ENCODE results near the gene MAML2. TPM values are rescaled to one million over a fixed set of nuclear protein-coding genes. Genes with fewer than 3 reads are reported as not detected.

MAML2 gene
- total RNA-seq, 3 donors from 2014 or later, result 45.6 to 82.8 (median 68.2) TPM

DNA sequence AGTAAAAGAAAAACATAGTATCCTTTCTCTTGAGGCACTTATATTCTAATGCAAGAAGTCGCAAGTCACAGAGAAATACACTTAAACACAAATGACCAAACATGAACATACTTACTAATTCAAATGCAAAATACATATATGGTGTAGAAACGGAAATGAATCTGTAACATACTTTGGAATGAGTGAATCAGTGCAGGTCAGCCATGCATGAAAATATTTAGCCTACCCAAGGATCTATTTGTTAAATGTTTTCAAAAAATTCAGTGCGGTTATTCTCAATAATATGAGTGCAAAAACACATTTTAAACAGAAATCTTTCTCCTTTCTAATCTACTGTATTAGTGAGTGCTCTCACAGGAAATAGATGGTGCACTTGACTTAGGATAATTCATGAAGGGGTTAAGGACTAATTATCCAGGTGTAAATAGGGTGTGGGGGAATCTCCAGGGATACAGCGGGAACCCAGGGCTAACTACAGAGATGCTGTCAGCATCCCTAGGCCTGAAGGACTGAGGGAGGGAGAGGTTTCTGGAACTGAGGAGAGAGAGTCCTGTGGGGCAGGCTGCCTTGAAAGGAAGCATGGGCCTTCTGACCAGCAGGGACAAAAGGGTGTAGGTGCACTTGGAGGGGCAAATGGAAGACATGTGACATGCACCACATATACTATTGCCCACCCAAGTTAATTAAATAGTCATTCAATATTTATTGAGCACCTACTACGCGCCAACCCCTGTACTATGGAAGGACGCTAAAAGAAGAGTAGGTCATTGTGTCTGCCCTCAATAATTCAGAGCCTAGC is 139.2 kb downstream of the MAML2 start:
- no peak for DNase-seq (ENCODE audit: low spot score in 2 of 2)
- intact Hi-C loops (cut with DNase I; ENCODE audit: low total_unique reads), result no loop called here
- no peaks in the 10 kb centered on the region for H3K36me3 ChIP-seq
- H3K4me3 ChIP-seq, result no peak overlapping the region
- TF ChIP-seq POLR2A (IDR thresholded peaks at IDR 0.05) (no peak), POLR2AphosphoS5 (IDR thresholded peaks at IDR 0.05) (no peak)
- TF ChIP-seq, protein P1, sequence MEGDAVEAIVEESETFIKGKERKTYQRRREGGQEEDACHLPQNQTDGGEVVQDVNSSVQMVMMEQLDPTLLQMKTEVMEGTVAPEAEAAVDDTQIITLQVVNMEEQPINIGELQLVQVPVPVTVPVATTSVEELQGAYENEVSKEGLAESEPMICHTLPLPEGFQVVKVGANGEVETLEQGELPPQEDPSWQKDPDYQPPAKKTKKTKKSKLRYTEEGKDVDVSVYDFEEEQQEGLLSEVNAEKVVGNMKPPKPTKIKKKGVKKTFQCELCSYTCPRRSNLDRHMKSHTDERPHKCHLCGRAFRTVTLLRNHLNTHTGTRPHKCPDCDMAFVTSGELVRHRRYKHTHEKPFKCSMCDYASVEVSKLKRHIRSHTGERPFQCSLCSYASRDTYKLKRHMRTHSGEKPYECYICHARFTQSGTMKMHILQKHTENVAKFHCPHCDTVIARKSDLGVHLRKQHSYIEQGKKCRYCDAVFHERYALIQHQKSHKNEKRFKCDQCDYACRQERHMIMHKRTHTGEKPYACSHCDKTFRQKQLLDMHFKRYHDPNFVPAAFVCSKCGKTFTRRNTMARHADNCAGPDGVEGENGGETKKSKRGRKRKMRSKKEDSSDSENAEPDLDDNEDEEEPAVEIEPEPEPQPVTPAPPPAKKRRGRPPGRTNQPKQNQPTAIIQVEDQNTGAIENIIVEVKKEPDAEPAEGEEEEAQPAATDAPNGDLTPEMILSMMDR (IDR thresholded peaks at IDR 0.05), result no peak
- no peaks in the 10 kb centered on the region for H3K27me3 ChIP-seq
- H3K9me3 ChIP-seq, result no peaks in the 10 kb centered on the region
- peaks cover 7 to 28% of the 10 kb centered on the region in 2 donors for H3K4me1 ChIP-seq
- H3K27ac ChIP-seq, result peak overlapping the region; percentile 48 to 51

DNA sequence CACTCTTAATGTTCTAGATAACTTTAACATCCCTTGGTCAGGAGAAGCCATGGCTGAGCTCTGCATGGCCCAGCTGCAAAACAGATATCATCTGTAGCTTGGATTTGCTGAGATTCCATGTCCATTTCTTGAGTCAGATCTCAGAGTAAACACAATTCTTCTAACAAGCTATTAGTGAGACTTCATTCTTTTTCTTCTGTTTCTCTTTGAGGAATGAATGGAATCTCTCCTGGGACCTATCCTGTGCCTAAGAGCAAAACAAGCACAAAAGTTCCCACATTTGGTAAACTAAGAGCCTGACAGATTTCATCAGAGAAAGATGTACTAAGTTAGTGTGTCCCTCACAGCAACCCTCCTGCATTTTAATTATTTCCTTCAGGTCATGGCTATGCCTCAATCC is 142.8 kb downstream of the MAML2 start:
- Histone ChIP-seq H3K27me3 (no peaks in the 10 kb centered on the region), H3K36me3 (no peaks in the 10 kb centered on the region), H3K9me3 (no peaks in the 10 kb centered on the region), H3K27ac (peak overlapping the region; percentile 77 to 87), H3K4me1 (peaks cover under 1 to 22% of the 10 kb centered on the region in 2 donors), H3K4me3 (no peak overlapping the region)
- no peak for DNase-seq (ENCODE audit: low spot score in 2 of 2)
- TF ChIP-seq POLR2A (IDR thresholded peaks at IDR 0.05) (no peak), POLR2AphosphoS5 (IDR thresholded peaks at IDR 0.05) (peak in 1 of 3 donors; percentile 7)
- intact Hi-C loops (cut with DNase I; ENCODE audit: low total_unique reads), result no loop called here

DNA sequence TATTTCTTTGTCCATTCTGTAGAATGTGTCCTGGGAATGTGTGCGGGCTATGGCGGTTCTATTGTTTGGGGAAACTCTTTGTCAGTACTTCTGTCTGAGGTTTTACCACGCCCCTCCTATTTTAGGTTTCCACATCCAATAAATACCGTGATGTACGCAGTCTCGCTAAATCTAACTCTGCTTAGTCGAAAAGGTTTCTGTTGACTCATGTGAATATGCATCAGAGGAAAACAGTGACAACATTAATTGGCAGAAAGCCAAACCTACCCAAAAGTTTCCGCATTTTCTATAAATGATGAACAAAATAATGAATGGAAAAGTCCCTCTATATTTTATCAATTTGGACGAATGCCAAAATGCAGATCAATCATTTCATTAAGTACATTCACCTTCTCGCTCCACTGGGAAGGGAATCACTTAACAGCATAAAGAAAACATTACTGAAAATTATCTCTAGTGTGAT is 143.4 kb downstream of the MAML2 start:
- Histone ChIP-seq H3K27ac (peak overlapping the region; percentile 77 to 87), H3K27me3 (no peaks in the 10 kb centered on the region), H3K36me3 (no peaks in the 10 kb centered on the region), H3K9me3 (no peaks in the 10 kb centered on the region), H3K4me1 (peaks cover 0 to 22% of the 10 kb centered on the region in 2 donors), H3K4me3 (no peak overlapping the region)
- intact Hi-C loops (cut with DNase I; ENCODE audit: low total_unique reads), result no loop called here
- TF ChIP-seq POLR2A (IDR thresholded peaks at IDR 0.05) (no peak), POLR2AphosphoS5 (IDR thresholded peaks at IDR 0.05) (no peak)
- TF ChIP-seq, protein P1 (IDR thresholded peaks at IDR 0.05), result no peak
- DNase-seq (ENCODE audit: low spot score in 2 of 2), result no peak

DNA sequence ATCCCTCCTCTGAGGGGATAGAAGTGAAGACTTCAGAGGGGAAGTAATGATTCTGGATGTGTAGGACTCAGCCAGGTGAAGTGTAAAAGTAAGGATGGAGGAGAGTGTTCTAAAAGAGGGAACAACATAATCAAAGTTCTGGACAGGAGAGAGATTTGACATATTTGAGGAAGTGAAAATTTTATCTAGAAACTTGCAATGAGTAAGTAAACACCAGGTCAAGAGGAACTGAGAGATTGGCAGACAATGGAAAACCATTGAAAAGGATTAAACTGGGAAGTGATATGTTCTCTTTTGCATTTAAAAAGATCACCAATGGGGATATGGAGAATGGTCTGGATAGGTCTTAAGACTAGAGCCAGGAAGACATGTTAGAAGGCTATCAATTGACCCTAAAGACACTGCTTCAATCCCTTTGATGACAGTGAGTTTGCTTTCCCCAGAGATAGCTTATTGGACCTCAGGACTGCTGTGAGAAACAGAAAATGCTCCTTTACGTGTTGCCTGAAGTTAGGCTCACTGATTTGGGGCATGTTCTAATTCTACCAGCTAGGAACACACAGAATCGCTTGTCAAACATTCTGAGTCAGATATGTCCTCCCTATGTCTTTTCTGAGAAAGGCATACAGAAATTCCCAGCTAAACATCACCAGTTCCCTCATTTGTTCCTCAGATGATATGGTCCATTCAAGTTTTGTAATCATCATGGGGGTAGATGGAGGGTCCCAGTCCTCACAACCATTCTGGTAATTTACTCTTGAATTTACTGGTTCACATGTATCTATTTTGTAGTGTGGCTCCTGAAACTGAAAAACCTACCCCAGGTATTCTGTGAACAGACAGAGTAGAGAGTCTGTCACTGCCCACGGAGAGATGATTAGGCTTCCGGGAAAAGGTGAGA is 144.9 kb downstream of the MAML2 start:
- Histone ChIP-seq H3K9me3 (no peaks in the 10 kb centered on the region), H3K27ac (peak overlapping the region; percentile 62 to 87), H3K4me3 (no peak overlapping the region), H3K36me3 (no peaks in the 10 kb centered on the region), H3K4me1 (peaks cover 2 to 29% of the 10 kb centered on the region in 2 donors), H3K27me3 (no peaks in the 10 kb centered on the region)
- TF ChIP-seq, protein P1 (IDR thresholded peaks at IDR 0.05), result no peak
- TF ChIP-seq POLR2AphosphoS5 (IDR thresholded peaks at IDR 0.05) (no peak), POLR2A (IDR thresholded peaks at IDR 0.05) (no peak)
- intact Hi-C loops (cut with DNase I; ENCODE audit: low total_unique reads), result no loop called here
- no peak for DNase-seq (ENCODE audit: low spot score in 2 of 2)

DNA sequence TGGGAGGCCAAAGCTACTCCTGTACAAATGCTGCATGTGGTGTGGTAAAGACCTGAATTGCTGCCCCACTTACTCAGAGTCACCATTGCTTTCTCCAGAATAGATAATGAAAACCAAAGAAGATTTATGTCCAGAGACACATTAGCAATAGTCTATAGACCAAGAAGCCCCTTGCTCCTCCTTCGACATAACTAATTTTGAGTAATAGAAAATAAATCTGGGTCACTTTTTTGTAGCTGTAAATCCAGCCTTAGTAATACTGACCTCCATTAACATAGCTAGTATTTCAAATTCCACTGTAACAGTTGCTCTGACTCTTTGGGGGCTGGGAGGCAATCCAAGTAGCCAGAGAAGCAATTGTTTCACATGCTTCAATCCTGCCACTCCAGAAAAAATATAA is 145.9 kb downstream of the MAML2 start:
- TF ChIP-seq, protein P1 (IDR thresholded peaks at IDR 0.05), result no peak
- TF ChIP-seq POLR2AphosphoS5 (IDR thresholded peaks at IDR 0.05) (no peak), POLR2A (IDR thresholded peaks at IDR 0.05) (no peak)
- H3K4me3 ChIP-seq, result no peak overlapping the region
- H3K27me3 ChIP-seq, result no peaks in the 10 kb centered on the region
- H3K9me3 ChIP-seq, result no peaks in the 10 kb centered on the region
- no peak for DNase-seq (ENCODE audit: low spot score in 2 of 2)
- peak overlapping the region; percentile 62 to 87 for H3K27ac ChIP-seq
- intact Hi-C loops (cut with DNase I; ENCODE audit: low total_unique reads), result no loop called here
- no peaks in the 10 kb centered on the region for H3K36me3 ChIP-seq
- peaks cover 2 to 29% of the 10 kb centered on the region in 2 donors for H3K4me1 ChIP-seq
